ENCODE measurements around the gene PEA15.

PEA15 gene

DNA sequence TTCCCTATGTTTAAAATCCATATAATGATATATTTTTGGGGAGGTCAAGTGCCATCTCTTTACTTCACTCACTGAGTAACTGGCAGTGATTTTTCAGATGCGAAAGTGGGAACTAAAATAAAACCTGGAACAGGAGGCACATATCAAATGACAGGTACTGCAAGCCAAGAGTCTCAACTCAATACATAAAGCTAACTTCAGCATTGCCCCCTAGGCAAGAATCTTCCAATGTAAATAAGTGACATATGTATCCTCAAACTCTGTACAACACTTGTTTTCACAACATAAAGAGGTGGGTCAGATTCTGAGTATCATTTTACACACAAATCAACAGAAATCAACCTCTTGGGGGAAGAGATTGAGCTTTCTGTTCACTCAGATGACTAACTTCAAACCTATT is 39.0 kb downstream of the PEA15 start:
- no peak for DNase-seq

DNA sequence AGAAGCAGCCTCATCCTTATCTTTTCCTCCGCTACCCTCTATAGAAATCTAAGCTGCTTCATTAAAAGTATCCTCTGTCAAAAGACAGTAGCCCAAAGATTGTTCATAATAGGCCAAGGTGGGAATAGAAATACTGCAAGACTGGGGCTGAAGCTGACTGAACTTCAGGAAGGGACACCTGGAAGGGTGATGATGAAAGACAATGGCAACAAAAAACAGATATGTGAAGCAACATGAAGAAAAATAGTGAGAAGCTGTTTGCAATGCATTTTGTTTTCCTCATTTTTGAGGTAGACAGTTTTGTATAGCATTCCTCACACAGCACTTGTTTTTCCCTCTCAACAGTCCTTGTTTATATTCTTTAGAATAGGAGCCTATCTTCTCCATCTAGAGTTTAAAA is 40.2 kb downstream of the PEA15 start:
- DNase-seq: no peak

DNA sequence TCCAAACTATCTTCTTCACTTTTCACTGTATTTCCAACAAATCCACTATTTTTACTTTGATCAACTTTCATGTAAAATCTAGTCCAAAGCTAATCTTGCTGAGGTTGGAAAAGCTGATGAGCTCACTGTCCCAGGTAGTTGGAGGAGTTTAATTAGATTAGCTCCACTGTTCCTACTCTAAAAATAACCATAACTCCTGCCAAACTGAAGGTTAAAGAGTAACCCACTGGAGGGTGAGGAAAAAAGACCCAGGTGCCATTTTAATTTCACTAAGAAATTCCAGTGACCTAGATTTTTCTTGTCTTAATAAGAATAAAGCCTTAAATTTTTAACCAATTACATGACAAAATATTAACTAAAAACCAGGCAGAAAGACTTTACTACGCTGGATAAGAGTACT is 41.9 kb downstream of the PEA15 start:
- DNase-seq: no peak

DNA sequence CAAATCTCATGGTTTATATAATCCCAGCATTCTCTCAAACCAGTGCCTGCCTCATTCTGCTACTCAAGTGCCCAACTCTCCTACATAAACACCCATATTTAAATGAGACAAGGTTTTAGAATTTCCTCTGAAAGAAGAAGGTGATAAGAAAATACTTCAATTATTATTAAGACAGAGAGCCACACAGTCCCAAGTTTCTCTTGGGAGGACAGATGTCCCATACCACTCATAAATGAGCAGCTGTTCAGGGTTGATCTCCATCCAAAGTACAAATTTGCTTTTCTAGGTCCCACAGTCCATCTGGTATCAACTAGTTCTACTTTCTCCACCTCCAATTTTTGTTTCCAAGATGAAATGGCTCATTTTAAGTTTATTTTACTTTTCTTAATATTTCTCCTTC is 45.8 kb downstream of the PEA15 start:
- no peak for DNase-seq

DNA sequence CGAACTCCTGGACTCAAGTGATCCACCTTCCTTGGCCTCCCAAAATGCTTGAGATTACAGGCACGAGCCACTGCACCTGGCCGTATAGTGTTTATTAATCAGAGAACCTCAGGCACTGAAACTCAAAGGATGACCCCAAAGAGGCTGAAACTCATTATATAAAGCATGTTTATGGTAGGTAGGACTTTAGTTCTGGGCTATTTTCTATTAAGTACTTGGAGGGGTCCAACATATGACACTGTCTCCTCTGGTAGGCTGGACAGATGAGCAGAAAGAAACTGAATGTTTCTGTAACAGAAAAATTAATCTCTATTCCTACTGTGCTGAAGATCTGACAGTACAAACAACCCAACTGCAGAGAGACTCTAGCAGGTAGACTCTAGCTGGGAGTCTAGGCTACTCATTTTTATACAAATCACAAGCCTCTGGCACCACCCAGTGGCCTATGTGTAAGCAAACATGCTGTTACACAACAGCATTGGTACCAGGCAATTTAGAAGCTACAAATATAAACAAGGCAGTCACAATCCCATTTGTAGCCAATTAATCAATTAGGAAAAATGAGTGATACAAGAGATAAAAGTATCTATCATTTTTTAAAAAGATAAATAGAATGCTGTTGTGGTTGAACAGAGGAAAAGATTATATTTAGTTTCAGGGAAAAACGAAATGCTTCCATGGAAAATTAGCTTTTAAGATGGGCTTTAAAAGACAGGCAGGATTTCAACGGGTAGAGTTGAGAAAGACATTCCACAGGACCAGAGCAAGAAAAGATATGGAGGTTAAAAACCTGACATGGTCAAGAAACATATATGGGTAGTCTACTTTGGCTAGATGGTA is 46.7 kb downstream of the PEA15 start:
- DNase-seq: peak; percentile 77

DNA sequence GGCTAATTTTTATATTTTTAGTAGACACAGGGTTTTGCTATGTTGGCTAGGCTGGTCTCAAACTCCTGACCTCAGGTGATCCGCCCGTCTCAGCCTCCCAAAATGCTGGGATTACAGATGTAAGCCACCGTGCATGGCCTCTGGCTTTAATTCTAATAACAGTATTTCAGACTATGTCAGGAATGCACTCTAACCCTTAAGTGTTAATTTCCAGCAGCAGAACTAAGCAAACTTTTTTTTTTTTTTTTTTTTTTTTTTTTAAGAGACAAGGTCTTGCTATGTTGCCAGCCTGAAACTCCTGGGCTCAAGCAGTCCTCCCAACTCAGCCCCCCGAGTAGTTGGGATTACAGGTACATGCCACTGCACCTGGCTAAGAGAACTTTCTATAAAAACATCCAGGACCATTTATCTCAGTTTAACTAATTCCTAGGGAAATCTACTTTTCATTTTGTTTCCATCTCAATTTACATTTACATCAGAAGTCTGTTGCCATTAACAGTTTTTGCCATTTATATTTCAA is 50.7 kb downstream of the PEA15 start:
- no peak for DNase-seq

DNA sequence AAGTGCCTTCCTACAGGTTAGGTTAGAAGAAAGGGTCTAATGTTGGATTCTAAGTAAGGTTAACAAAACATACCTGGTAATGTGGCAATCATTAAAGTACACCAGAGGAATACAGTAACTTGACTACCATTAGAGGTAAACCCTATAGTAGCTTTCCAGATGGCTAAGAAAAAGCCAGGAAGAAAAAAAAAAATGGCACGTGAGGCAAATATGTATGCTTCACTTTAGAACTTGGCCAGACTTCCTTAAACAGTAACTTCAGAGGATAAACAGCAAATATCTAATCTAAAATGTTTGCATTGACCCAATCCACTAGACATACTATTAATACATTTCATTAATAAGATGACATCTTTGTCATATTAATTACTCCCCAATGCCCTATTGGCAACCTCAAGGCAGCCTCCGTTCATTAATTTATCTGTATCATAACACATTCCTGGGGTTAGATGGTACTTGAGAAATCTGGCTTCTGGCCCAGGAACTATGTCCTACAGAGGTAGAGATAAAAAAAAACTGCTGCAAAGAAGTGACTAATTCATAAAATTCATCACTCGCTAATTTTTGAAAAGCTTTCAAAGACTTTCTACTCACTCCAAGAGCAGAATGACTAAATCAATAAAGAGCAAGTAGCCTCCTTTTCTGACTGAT is 51.3 kb downstream of the PEA15 start:
- DNase-seq: no peak

DNA sequence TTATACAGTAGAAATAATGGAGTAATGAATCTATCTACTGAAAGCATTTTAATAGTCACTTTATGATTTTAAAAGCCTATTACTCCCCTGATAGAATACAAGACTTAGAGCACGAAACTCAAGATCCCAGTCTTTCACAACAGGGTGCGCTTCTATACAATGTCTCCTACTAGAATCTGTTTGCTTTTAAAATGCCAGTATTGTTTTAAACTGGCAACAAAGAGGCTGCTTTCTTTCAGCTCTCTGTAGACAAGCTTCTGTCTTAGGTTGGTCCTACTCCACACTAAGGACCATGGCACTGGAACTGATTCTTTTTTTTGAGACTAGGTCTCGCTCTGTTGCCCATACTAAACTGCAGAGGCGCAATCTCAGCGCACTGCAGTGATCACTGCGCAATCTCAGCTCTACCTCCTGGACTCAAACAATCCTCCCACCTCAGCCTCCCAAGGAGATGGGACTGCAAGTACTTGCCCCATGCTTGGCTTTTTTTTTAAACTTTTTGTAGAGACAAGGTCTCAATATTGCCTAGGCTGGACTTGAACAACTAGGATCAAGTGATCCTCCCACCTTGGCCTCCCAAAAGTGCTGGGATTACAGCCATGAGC is 52.3 kb downstream of the PEA15 start:
- no peak for DNase-seq

DNA sequence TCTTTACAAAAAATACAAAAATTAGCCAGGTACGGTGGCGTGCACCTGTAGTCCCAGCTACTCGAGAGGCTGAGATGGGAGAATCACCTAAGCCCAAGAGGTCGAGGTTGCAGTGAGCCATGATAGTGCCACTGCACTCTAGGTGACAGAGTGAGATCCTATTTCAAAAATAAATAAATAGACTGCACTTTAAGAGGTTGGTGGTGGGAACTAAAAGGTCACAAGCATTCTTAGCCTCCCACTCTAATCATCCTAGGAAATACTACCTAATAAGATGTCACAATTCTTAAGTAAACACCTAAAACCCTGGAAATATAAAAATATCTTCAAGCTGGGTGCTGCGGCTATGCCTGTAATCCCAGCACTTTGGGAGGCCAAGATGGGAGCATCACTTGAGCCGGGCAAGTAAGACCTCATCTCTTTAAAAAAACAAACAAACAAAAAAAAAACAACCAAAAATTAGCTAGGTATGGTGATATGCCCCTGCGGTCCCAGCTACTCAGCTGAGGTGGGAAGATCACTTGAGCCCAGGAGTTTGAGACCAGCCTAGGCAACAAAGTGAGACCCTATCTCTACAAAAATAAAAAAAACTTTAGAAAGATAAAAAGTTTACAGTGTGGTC is 53.1 kb downstream of the PEA15 start:
- no peak for DNase-seq

DNA sequence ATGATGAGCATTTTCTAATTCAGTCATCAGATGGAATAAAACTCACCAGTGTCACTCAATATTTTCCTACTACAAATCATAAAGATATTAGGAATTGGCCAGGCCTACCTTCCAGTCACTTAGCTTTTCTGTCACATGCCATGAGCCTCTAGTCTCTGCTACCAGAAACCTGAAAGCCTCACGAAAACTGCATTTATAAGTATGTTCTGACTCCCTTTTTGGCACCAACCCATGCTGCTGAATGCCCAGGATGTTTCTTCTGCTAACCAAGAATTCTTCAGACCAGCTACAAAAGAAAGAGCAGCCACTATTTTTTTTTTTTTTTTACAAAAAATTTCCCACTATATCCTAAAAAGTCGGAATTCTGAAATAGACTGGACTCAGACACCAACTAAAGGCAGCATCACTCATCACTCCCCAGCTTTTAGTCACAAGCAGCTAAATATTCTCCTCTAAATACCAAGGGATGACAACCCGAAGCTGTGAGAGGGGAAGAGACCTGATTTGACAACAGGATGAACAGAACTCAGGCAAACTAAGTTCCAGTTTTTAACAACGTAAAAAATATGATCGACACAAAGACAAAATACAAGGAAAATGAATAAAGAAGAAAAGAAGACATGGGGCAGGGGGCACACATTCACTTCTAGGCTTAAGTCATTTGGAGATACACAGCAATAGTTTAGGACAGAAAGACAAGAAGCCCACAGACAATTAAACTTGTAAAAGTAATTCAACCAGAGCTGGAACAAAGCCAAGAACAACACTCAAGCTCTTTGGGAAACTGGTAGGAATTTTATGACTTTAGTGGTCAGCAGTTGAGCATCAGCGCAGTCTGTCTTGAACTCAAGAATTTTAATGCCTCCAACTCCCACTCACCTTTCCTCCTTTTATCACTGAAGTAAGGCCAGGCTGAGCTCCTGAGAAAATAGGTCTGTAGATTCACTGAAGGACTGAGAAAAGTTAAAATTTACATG is 55.5 kb downstream of the PEA15 start:
- DNase-seq: peak; percentile 1

DNA sequence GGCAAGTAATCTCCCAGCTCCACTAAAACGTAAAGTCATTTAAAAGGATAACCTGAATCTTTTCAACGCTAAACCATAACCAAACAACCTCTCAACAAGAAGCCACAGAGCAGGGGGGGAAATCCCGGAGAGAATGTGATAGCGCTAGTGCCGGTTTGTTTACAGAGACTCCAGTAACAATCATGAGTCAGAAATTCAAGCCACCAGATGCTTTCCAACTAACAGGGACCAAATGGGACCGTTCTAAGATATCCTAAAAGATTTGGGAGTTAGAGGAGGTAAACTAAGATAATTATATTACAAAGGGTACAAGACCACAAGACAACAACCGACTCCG is 56.3 kb downstream of the PEA15 start:
- DNase-seq: peak; percentile 62

DNA sequence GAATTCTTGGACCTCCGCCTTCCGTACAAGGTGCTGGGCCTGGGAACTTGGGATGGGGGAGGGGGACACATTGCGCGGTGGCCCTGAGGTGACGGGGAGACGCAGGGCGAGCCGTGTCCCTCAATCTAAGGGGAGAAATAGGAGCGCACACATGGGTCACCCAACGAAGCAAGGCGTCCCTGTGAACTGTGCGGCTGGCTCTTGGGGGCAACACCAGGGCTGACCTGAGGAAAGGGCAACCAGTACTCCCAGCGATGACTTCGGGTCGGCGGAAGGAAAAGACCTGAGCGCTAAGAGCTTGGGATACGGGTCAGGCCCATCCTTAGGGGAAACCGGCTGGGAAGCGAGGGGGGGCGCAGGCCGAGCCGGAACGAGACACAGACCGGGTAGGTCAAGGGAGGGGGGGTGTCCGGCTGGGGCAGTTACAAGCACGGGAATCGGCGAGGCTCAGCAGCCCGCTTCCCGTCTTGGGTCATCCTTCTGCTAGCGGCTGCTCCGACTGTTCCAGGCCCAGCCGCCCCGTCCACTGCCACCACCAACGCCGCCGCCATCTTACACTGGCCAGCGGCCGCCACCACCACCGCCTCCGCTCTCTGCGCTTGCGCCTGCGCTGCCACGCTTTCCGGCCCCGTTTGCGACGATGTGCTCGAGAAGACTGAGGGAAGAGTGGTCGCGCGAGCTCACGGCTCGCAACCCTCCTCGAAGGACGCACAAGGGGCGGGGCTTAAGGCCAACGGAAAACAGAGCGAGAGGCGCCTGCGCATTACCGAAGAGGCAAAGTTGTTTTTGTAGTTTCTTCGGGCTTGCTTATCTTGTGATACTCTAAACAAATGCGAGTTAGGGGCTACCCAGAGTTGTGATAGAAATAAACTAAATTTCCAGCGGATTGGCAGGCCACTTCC is 57.0 kb downstream of the PEA15 start, which contains the start of gene DCAF8:
Gene DCAF8 (minus strand): TSS at position 657 of the 902 bp plus-strand sequence. CDS start 18,541 bp downstream, outside the sequence.
- DNase-seq: peak; percentile 97

DNA sequence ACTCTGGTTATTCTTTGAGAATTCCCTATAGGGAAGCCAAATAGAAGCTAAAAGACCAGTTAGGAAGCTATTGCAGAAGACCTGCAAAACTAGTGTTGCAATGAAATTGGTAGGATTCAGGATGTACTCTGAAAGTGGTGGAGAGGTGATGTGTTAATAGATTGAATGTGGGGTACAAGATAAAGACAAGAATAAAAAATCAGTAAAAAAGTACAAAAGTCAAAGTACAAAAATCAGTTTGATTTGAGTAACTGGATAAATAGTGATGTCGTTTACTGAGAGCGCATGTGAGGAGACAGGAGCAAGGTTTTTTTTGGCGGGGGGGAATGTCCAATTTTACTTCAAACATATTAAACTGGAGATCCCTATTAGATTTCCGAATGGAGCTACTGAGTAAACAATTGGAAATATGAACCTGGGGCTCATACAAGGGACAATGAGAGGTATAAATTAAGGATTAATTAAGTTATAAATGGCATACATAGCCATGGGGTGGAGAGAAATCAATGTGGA is 59.7 kb downstream of the PEA15 start:
- DNase-seq: peak; percentile 36
